ENCODE measurements around the gene EVL.

Gene EVL

DNA sequence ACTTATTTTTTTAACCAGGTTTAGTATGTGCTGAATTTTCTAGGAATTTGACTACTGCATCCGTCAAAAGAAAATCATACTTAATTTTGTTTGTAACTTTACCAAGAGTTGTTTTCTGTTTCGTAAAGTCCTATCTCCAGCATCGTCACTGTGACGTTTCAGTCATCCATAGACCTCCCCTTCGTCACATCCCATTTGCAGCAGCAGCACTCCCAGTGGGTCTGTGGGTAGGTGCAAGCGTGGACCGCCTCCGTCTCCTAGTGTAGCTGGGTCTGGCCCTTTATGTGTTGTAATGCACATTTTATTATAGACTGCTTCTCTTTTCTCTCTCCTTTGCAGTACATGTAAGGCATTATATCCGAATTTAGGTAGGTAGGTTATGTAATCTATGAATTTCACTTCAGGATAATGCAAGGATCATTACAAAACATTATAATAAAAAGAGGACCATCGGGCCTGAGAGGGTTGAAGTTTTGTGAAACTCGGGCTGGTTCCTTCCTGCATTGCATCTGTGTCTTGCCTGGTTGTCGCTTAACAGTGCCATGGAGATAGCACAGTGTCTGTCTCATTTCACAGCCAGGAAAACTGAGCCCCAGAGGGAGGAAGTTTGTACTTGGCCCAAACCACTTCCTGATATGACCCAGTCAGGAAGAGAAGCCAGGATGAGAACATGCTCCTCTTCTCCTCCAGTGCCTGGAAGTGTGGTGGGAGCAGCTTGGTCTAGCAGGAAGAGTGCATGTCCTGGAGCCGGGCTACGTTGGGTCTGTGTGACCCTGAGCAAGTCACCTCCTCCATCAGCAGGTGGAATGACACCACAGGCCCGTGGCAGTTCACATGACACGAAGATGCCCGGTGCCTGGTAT is 41.3 kb downstream of the EVL start:
- FAIRE-seq, result no peak
- DNase-seq (ENCODE audit: insufficient read length, low spot score), result no peak

- FAIRE-seq, result no peak
- no peak for DNase-seq (ENCODE audit: insufficient read length, low spot score)
Observed at GRCh38 chr14:100107236-100107635, 42.0 kb downstream of the EVL start.

DNA sequence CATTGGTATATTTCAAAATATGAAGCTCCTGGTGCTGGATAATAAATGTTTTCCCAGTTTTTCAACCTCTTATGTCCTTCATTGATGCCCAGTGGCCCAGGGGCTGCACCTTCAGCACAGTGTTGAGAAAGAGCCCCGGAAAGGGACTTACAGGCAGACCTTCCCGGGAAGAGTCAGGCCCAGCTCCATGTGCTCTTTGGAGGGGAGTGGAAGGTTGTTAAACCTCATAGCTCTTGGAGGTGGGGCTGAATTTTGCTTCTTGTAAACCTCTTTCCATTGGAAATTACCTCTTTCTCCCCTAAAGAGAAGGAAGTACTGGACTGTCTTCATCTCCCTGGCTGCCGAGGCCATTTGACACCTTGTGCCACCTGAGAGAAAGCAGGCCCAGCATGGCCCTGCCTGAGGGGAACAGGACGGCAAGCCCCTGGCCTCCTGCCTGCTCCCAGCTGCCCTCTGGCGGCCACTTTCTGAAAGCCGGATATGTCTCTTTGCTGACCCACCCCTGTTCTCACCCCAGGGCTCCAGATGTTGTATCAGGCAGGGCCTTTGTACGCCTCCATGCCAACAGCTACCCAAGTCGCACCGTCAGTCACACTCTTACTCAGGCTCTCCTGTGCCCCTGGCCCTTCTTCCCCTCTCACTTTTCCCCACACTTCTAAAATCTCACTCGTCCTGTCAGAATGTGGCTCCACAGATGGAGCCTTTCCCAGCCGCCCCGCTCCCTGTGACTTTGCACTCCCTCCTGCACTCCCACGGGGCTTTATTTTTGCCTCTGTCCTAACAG is 43.0 kb downstream of the EVL start:
- FAIRE-seq, result peak; percentile 46
- peak; percentile 86 for DNase-seq (ENCODE audit: insufficient read length, low spot score)

DNA sequence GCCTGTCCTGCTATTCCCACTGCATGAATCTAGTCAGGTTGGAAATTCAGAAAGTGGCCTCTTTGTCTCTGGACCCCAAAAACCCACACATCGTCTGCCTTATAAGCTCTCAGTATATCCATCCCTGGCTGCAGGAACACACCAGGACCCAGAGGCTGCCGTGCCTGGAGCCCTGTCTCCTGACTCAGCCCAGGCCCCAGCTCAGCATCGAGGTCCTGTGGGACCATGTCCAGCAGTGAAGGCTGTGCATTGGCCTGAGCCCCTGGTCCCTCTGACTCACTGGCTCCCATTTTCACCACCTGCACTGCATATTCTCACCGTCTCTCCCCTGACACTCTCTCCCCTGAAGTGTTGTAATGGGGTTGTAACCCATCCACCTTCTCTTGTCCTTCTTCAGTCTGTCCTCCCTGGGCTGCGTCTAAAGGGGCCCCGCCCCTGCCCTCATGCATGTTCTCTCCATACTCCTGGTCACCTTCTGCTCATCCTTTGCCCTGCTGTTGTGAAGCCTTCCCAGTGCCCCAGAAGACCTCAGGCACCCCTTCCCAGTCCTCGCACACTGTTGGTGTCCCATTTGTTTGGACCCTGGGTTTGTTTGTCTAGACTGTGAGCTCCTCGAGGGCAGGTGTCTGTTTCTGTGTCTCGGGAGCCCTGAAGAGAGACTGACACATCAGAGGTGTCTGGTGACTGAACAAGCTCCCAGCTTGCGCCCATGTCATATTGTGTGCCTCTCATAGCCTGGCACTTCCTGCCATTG is 43.8 kb downstream of the EVL start:
- no peak for FAIRE-seq
- DNase-seq (ENCODE audit: insufficient read length, low spot score), result no peak

DNA sequence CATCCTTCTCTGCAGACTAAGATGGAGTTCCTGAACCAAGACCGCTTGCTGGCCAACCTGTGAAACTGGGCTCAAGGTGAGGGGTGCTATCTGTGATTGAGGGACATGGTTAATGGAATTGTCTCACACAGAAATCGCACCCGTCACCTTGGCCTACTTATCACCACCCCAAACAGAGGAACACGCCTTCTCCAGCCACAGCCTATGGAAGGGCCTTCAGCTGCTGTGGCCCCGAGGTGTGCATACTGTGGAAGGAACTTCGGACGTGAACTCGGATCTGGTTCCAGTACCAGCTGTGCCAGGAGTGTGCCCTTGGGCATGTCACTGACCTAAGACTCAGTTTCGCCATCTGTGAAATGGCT is 44.4 kb downstream of the EVL start:
- DNase-seq (ENCODE audit: insufficient read length, low spot score), result no peak
- peak; percentile 16 for FAIRE-seq

DNA sequence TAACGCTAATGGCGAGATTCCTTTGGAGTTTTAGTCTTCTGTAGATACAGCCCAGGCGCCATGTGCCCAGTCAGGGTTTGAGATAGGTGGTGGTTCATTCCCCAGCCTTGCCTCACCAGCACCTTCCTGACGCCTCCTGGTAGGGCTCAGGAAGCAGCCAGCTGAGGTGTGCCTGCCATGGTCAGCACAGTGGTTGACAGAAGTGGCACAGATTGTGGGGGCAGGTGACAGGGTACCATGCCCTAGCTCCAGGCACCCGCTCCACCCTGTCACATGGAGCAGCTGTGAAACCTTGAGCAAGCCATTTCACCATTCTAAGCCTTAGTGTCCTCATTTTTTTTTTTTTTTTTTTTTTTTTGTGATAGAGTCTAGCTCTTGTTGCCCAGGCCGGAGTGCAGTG is 45.6 kb downstream of the EVL start:
- no peak for FAIRE-seq

DNA sequence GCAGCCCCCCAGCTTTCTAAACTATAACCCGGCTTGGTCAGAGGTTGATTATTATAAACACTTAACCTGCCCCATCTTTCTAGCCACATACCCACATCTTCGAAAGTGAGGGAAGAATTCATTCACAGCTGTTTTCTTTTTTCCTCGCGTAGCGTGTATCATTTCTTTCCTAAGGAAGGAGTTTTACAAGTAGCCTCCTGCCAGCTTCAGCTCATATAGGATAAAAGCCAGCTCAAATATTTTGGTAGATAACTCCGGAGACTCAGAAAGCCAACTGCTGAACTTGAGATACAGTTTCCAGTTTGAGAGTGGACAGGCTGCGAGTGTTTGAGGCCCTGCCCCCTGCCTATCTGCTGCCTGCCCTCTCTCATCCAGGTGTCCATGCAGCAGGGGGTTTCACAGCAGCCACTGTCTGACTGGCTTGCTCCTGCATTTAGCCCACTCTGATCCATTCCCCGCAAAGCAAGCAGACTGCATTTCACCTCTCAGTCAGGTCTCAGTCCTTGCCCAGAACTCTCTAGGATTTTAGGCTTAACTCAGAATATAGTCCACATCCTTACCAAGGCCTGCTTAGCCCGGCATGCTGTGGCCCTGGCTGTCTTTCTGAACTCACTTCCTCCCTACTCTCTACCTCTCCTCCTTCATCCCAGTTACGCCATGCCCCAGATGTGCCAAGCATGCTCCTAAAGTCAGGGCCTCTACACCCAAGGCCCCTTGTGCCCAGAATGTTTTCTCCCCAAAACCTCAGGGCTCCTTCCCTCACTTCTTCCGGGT is 46.9 kb downstream of the EVL start:
- FAIRE-seq (no peak), DNase-seq (ENCODE audit: insufficient read length, low spot score) (no peak)

More for the DNA sequence above, 45.6 kb downstream of the EVL start:
- no peak for DNase-seq (ENCODE audit: insufficient read length, low spot score)

DNA sequence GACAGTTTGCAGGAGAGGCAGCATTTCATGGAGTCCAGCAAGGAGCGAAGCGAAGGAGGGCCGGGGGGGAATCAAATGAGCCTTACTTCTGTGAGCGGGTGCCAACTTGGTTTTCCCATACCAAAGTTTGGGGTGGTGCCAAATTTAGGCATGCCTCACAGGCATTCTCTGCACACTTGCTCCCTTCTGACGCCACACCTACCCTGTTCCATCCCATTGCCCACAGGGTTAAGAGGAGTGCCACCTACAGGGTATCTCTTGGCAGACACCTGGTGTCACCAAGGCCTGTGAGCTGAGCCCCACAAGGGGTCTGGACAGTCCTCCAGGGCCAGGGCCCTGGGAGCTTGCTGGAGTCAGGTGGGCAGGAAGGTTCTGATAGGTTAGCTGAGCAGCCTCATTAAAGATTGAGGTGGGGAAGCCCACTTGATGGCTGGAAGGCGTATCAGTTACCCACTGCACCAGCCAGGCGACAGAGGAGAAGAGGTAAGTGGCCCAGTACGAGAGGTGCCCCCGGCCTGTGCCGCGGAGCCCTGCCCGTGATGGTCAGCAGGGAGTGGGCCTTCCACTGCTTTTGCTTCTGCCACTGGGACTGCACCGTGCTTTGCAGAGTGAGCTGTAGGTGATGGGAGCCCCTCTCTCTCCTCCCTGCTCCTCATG is 49.0 kb downstream of the EVL start:
- DNase-seq (ENCODE audit: insufficient read length, low spot score) (no peak), FAIRE-seq (no peak)

- DNase-seq (ENCODE audit: insufficient read length, low spot score) (no peak), FAIRE-seq (no peak)
Observed at GRCh38 chr14:100115236-100115635, 50.0 kb downstream of the EVL start.

- FAIRE-seq (no peak), DNase-seq (ENCODE audit: insufficient read length, low spot score) (no peak)
Observed at GRCh38 chr14:100115726-100116125, 50.5 kb downstream of the EVL start.

GRCh38 chr14:100116134-100116533 is 50.9 kb downstream of the EVL start:
- DNase-seq (ENCODE audit: insufficient read length, low spot score), result no peak
- FAIRE-seq, result no peak

DNA sequence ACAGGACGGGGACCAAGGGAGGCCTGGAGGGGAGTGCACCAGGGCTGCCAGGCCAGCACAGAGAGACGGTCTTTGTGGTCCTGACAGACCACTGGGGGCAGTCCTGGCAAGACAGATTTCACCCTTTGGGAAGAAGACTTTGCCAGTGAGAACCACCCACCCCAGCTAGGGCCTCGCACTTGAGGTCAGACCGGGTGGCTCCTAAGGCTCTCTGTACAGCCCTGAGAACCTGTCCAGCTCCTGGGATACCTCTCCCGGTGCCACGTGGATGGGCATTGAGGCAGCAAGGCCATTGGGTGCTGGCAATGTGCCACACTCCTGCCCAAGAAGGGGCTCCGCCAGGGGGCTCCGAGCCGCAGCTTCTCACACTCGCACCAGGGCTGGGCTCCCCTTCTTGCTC is 51.8 kb downstream of the EVL start:
- DNase-seq (ENCODE audit: insufficient read length, low spot score), result no peak
- no peak for FAIRE-seq

DNA sequence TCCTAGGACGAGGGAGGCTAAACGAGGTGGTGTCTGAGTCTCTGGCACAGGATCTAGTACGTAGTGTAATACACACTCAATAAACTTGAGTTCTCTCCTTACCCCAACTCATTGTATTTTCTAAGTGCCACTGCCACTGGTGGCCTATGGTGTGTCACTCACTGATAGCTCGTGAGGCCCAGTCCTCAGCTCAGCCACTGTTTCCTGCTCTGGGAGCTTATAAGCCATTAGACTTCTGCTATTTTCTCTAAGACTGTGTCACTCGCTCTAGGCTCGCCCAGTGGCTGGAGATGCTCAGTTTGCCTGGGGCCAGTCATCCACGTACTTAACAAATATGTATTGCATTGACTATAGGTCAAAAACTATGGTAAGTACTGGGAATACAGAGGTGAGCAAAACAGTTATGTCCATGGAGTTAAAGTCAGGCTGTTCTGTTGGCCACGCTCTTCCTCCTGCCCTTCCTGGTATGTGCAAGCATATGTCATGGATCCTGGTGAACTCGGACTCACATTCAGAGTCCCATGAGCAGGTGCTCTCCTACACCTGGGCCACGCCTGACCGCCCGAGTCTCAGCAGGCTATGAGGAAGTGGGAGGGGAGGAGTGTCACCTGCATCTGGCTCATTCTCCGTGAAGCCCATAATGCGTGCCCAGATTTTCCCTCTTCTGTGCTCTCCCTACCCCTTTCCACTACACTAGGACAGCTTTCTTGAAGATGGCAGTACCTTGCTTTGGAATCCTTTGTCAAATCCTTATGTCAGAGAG is 52.6 kb downstream of the EVL start:
- no peak for FAIRE-seq
- DNase-seq (ENCODE audit: insufficient read length, low spot score), result no peak

DNA sequence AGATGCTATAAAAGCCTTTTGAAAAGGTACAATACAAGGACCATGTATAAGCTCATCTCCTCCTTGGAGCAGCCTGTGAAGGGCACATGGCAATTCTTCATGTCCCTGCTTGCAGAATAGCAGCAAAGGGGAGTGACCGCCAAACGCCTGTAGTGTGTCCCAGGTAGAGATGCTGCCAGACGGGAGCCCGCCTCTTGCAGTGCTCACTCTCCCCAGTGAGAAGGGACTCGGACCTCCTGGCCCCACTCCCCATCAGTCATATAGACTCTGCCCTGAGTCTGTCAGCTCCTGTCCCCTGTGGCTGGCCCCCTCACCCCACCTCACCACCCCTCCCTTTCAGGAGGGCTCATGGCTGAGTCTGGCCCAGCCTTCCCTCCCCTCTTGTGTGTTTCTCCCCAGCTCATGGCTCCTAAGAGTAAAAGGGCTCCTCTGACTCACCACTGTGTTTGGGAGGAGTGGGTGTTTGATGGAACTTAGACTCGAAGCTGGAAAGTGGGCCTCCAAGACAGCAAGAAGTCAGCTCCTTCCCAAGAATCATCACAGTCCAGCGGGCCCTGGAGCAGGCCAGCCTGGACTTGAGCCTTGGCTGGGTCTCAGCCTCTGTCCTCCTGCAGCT is 53.3 kb downstream of the EVL start:
- DNase-seq (ENCODE audit: insufficient read length, low spot score) (no peak), FAIRE-seq (no peak)

DNA sequence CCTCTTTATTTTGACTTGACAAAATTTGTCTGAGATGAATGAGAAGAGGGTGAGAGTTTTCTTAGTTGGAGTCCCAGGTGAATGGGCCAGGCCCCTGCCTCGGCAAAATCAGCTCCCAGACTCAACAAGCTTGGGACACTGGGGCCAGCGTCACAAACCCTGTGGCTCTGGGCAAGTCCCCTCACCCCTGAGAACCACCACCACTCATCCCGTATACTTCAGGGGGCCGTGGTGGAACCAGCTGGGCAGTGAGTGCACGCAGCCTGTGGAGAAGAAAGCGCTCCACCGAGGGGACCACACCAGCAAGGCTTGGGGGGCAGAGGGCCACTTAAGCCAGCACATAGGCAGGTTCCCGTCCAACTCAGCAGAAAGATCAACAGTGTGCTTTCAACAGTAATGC is 54.0 kb downstream of the EVL start:
- DNase-seq (ENCODE audit: insufficient read length, low spot score), result no peak
- FAIRE-seq, result no peak

- DNase-seq (ENCODE audit: insufficient read length, low spot score), result no peak
- FAIRE-seq, result no peak
Observed at GRCh38 chr14:100120522-100121269, 55.5 kb downstream of the EVL start.

DNA sequence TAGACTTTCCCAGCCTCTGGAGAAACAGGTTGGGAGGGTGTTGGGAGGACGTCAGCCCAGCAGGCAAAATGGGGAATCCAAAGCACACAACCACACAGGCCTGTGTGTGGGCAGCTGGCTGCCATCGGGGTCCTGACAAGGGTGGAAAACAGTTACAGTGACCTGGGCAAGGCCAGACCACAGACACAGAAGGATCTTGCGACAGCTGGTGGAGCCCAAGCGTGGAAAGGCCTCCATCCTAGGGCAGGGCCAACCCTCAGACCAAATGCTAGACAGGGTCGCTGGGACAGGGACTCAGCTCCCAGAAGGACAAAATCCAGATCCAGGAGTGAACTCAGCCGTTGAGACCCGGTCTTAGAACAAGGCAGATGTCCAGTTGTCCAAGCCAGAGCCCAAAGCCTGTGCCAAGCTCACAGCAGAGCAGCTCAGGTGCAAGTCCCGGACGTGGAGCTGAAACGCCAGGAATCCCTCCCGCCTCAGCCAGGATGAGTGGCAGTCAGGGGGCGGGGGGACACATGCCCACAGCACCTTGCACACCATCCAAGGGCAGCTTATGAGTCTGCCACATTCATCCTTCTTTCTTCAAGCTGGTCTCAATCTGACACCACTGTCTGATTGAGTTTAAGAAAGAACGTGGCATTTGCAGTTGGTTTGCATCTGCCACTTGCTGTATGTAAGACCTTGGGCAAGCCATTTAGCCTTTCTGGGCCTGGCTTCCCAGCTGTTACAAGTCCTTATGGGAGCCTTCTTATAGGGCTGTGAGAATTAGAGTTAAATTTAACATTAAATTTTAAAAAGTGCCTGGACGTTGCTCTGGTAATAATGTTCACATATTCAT is 56.6 kb downstream of the EVL start:
- FAIRE-seq, result no peak
- no peak for DNase-seq (ENCODE audit: insufficient read length, low spot score)

Measured in HTR-8/SVneo (cell line).